GM12878 (cell line): ENCODE data around the gene WDFY3. TPM values are rescaled to one million over a fixed set of nuclear protein-coding genes. Genes with fewer than 3 reads are reported as not detected.

Experiments used
- ATAC-seq: fragments of 200-7000 bp; cut with Tn5 transposase; 3 replicates; pipeline ENCODE4 v1.9.1; 2020; ENCODE audit warnings: mild to moderate bottlenecking, moderate library complexity
- BruUV-seq: library from RNA; stranded (reverse); fragments of 400-500 nt; replicated peaks from 2 replicates; lab custom pipeline; 2021; lab: Mats Ljungman, UMichigan
- CTCF ChIA-PET: fragments of 300-600 bp; sonication (Branson Sonifier 250); formaldehyde crosslinking; extraction: SDS; loops from one replicate; lab custom pipeline; 2021; ENCODE audit warnings: inconsistent platforms; lab: Yijun Ruan, JAX
- POLR2A ChIA-PET: fragments of 350-600 bp; formaldehyde crosslinking; extraction: SDS; loops from one replicate; lab custom pipeline; 2021; ENCODE audit warnings: inconsistent platforms; lab: Charles Lee
- RAD21 ChIA-PET: fragments of 300-600 bp; sonication (Branson Sonifier 250); formaldehyde crosslinking; loops from one replicate; lab custom pipeline; 2023; ENCODE audit warnings: antibody characterized with exemption; ENCODE audit not compliant: unreplicated experiment; lab: Charles Lee
- SMC1A ChIA-PET: fragments of 300-600 bp; sonication (Branson Sonifier 250); formaldehyde crosslinking; loops from one replicate; lab custom pipeline; 2023; ENCODE audit not compliant: unreplicated experiment, uncharacterized antibody; lab: Charles Lee
- DNase-seq: peaks from one replicate; pipeline ENCODE4 v3.0.0-alpha.2; 2011; ENCODE audit warnings: low read depth, low spot score
- FAIRE-seq: peaks from 3 replicates; lab custom pipeline; 2011; peaks lifted over from hg19 to GRCh38; lab: Jason Lieb, UNC
- H2AFZ ChIP-seq: 2 replicates; pipeline ENCODE4 v1.6.0; 2011; ENCODE audit warnings: low read depth, low read length, control low read depth; ENCODE audit not compliant: control insufficient read depth
- H3K27ac ChIP-seq: 2 replicates; pipeline ENCODE4 v1.5.1; 2011; ENCODE audit warnings: control low read depth; ENCODE audit not compliant: control insufficient read depth, insufficient read depth
- H3K27me3 ChIP-seq, 2 experiments: replicated peaks in 1 of 2; 2 replicates each; pipeline versions ENCODE4 v1.6.0 to v1.6.1; 2011; ENCODE audit warnings: low read length in 1 of 2; ENCODE audit not compliant: control insufficient read depth in 2 of 2, insufficient read depth in 2 of 2
- H3K36me3 ChIP-seq, 2 experiments: 2 replicates each; pipeline ENCODE4 v1.5.1; 2011; ENCODE audit warnings: low read length in 1 of 2; ENCODE audit not compliant: control insufficient read depth in 2 of 2, insufficient read depth in 2 of 2
- H3K4me1 ChIP-seq: 2 replicates; pipeline ENCODE4 v1.6.1; 2011; ENCODE audit warnings: mild to moderate bottlenecking, low read length, moderate library complexity, mixed read lengths; ENCODE audit not compliant: control insufficient read depth, insufficient read depth
- H3K4me2 ChIP-seq: 2 replicates; pipeline ENCODE4 v1.6.0; 2011; ENCODE audit warnings: control low read depth; ENCODE audit not compliant: control insufficient read depth, insufficient read depth
- H3K4me3 ChIP-seq: fragments of 200-600 bp; sonication (generic); 2 replicates; pipeline ENCODE4 v1.5.1; 2016
- H3K79me2 ChIP-seq: 2 replicates; pipeline ENCODE4 v1.6.0; 2011; ENCODE audit warnings: low read length; ENCODE audit not compliant: control insufficient read depth, insufficient read depth
- H3K9ac ChIP-seq: 2 replicates; pipeline ENCODE4 v1.8.0; 2011; ENCODE audit warnings: low read length, control low read depth, mixed read lengths; ENCODE audit not compliant: control insufficient read depth, insufficient read depth
- H3K9me3 ChIP-seq: replicated peaks from 3 replicates; pipeline ENCODE4 v1.5.1; 2011; ENCODE audit warnings: mild to moderate bottlenecking, low read length; ENCODE audit not compliant: control insufficient read depth, insufficient read depth
- H4K20me1 ChIP-seq: 2 replicates; pipeline ENCODE4 v1.6.0; 2011; ENCODE audit not compliant: control insufficient read depth, insufficient read depth
- CHD4 ChIP-seq: fragments of 200-600 bp; sonication (generic); IDR thresholded peaks from 2 replicates; pipeline ENCODE4 v1.6.1; 2016; ENCODE audit warnings: mild to moderate bottlenecking
- CREM ChIP-seq: IDR thresholded peaks from 2 replicates; pipeline ENCODE4 v1.6.1; 2014; ENCODE audit warnings: antibody characterized with exemption, low read depth
- EP300 ChIP-seq, 2 experiments: fragments of 150-350 bp in 1 of 2; IDR thresholded peaks; 2 replicates each; pipeline ENCODE4 v1.6.1; 2011 to 2012; ENCODE audit warnings: low read depth in 2 of 2, low read length in 2 of 2, borderline replicate concordance in 1 of 2, improper control_type of control experiment in 1 of 2, inconsistent platforms in 1 of 2; ENCODE audit not compliant: control insufficient read depth in 1 of 2
- FOXM1 ChIP-seq: IDR thresholded peaks from 2 replicates; pipeline ENCODE4 v1.6.1; 2012; ENCODE audit warnings: low read depth, mild to moderate bottlenecking, inconsistent platforms, low read length, moderate library complexity
- HDGF ChIP-seq: fragments of 450-650 bp; IDR thresholded peaks from 2 replicates; pipeline ENCODE4 v1.6.1; 2016; ENCODE audit warnings: antibody characterized with exemption
- JUNB ChIP-seq: IDR thresholded peaks from 2 replicates; pipeline ENCODE4 v1.6.1; 2016; ENCODE audit warnings: antibody characterized with exemption, mild to moderate bottlenecking
- KDM1A ChIP-seq: fragments of 200-600 bp; sonication (generic); IDR thresholded peaks from 2 replicates; pipeline ENCODE4 v1.6.1; 2016; ENCODE audit warnings: borderline replicate concordance
- NFYA ChIP-seq: IDR thresholded peaks from 2 replicates; pipeline ENCODE4 v1.6.1; 2011; ENCODE audit warnings: low read depth, mild to moderate bottlenecking, low read length, improper control_type of control experiment, borderline replicate concordance
- NR2C1 ChIP-seq: fragments of 450-650 bp; IDR thresholded peaks from 2 replicates; pipeline ENCODE4 v1.6.1; 2017; ENCODE audit warnings: antibody characterized with exemption, mild to moderate bottlenecking, moderate library complexity
- PAX5 ChIP-seq: IDR thresholded peaks from 2 replicates; pipeline ENCODE4 v1.6.1; 2011; ENCODE audit warnings: low read depth, low read length, borderline replicate concordance
- POU2F2 ChIP-seq: IDR thresholded peaks from 3 replicates; pipeline ENCODE4 v1.6.1; 2011; ENCODE audit warnings: low read depth, mild to moderate bottlenecking, low read length, borderline replicate concordance
- RAD21 ChIP-seq: IDR thresholded peaks from 2 replicates; pipeline ENCODE4 v1.6.1; 2011; ENCODE audit warnings: mild to moderate bottlenecking, low read depth, low read length, moderate library complexity; ENCODE audit not compliant: insufficient read depth
- SMC3 ChIP-seq: IDR thresholded peaks from 2 replicates; pipeline ENCODE4 v1.6.1; 2011; ENCODE audit warnings: low read length, improper control_type of control experiment, borderline replicate concordance
- STAT3 ChIP-seq: IDR thresholded peaks from 2 replicates; pipeline ENCODE4 v1.6.1; 2011; ENCODE audit warnings: low read depth, low read length, improper control_type of control experiment
- ZZZ3 ChIP-seq: IDR thresholded peaks from 2 replicates; pipeline ENCODE4 v1.6.1; 2011; ENCODE audit warnings: low read depth; ENCODE audit not compliant: control insufficient read depth, insufficient read length
- WGBS: methylation state at CpG from one replicate; pipeline ENCODE4 v1.1.6; 2016; ENCODE audit warnings: low lambda C conversion rate; ENCODE audit not compliant: insufficient replicate concordance, insufficient coverage; ENCODE audit errors: missing lambda C conversion rate; 5-methylcytosine and 5-hydroxymethylcytosine counted together
- in situ Hi-C: fragments of 300-500 bp; cut with MboI; formaldehyde crosslinking; loops from 9 replicates; pipeline ENCODE4 v1.14.3; 2018; ENCODE audit warnings: mixed read lengths
- intact Hi-C: fragments of 100-400 bp; cut with micrococcal nuclease; formaldehyde crosslinking; loops from one replicate; pipeline ENCODE4 v1.14.2; 2022; ENCODE audit not compliant: unreplicated experiment
- polyA plus RNA-seq, 11 experiments: library from polyadenylated mRNA; depleted of rRNA in 4 of 11; unstranded in 6 of 11; stranded (reverse) in 5 of 11; fragments of >200 nt; fragmentation: Nextera tagmentation in 4 of 11; fragmentation: Illumina TruSeq in 1 of 11; extraction: Ambion mirVana in 4 of 11; extraction: Trizol in 1 of 11; gene quantifications; 1 replicate in 1 of 11; 2 replicates in 10 of 11; pipeline versions ENCODE4 v1.2.1 to v1.2.3, GENCODE V29; 2011 to 2016; ENCODE audit warnings: inconsistent platforms in 2 of 11, missing spikeins in 2 of 11, low read depth in 1 of 11
- total RNA-seq, 4 experiments: library from RNA; depleted of rRNA in 3 of 4; stranded (reverse); fragments of >200 nt in 3 of 4; fragmentation: Illumina TruSeq in 1 of 4; extraction: Trizol in 1 of 4; gene quantifications; 2 replicates each; pipeline versions ENCODE4 v1.2.1 to v1.2.3, GENCODE V29; 2013 to 2021
- TF ChIP-seq, protein P1 (sequence below): IDR thresholded peaks from 2 replicates; pipeline ENCODE4 v1.6.1; 2012; ENCODE audit warnings: low read length, inconsistent platforms
- TF ChIP-seq, protein P2 (sequence below): IDR thresholded peaks from 2 replicates; pipeline ENCODE4 v1.6.1; 2012; ENCODE audit warnings: low read depth, low read length, improper control_type of control experiment
- TF ChIP-seq, protein P3 (sequence below): fragments of 450-650 bp; IDR thresholded peaks from 2 replicates; pipeline ENCODE4 v1.6.1; 2016; ENCODE audit warnings: mild to moderate bottlenecking
- TF ChIP-seq, protein P4 (sequence below): IDR thresholded peaks from 2 replicates; pipeline ENCODE4 v1.6.1; 2012; ENCODE audit warnings: mild to moderate bottlenecking, low read depth, low read length

The WDFY3 gene
- total and polyA plus RNA-seq, 10 of the 15 experiments (the other 5 are each of a cell fraction or from before 2014, with no cell fraction given): 0.01 to 0.23 (median 0.12) TPM; not detected in 2

DNA sequence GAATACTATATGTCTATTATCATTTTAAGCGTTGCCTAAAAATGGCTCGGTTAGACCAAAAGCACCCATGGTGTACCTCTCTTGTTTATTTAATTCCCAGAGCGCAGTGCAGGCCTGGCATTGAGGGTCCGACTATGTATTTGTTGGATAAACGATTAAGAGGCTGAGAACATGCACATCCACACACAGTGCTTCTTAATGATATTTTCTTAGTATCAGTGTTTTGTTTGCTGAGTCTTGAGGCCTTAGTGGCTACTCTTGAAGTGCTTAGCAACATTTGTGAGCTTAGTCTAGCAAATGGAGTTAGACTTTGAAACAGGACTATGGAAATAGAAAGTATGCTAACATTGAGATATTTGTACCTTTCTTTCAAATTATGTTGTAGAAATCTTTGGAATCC is 339.8 kb downstream of the WDFY3 start:
- no peak for ATAC-seq
- in situ Hi-C loops (no loop called here), intact Hi-C loops (no loop called here)
- H4K20me1 ChIP-seq: no peaks in the 10 kb centered on the region
- H3K79me2 ChIP-seq: no peaks in the 10 kb centered on the region
- no peak overlapping the region for H3K27ac ChIP-seq
- TF ChIP-seq KDM1A (no peak), NFYA (no peak), EP300 (IDR thresholded peaks at IDR 0.05; ENCODE audit: borderline replicate concordance in 1 of 2, control insufficient read depth in 1 of 2, low read depth in 2 of 2, low read length in 2 of 2) (no peak), NR2C1 (no peak), HDGF (no peak), CREM (no peak), SMC3 (no peak), JUNB (no peak), STAT3 (no peak), CHD4 (no peak), ZZZ3 (no peak), PAX5 (no peak), RAD21 (no peak), POU2F2 (no peak), FOXM1 (no peak)
- TF ChIP-seq, protein P1, sequence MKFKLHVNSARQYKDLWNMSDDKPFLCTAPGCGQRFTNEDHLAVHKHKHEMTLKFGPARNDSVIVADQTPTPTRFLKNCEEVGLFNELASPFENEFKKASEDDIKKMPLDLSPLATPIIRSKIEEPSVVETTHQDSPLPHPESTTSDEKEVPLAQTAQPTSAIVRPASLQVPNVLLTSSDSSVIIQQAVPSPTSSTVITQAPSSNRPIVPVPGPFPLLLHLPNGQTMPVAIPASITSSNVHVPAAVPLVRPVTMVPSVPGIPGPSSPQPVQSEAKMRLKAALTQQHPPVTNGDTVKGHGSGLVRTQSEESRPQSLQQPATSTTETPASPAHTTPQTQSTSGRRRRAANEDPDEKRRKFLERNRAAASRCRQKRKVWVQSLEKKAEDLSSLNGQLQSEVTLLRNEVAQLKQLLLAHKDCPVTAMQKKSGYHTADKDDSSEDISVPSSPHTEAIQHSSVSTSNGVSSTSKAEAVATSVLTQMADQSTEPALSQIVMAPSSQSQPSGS: no peak
- TF ChIP-seq, protein P2, sequence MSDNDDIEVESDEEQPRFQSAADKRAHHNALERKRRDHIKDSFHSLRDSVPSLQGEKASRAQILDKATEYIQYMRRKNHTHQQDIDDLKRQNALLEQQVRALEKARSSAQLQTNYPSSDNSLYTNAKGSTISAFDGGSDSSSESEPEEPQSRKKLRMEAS: no peak
- TF ChIP-seq, protein P3, sequence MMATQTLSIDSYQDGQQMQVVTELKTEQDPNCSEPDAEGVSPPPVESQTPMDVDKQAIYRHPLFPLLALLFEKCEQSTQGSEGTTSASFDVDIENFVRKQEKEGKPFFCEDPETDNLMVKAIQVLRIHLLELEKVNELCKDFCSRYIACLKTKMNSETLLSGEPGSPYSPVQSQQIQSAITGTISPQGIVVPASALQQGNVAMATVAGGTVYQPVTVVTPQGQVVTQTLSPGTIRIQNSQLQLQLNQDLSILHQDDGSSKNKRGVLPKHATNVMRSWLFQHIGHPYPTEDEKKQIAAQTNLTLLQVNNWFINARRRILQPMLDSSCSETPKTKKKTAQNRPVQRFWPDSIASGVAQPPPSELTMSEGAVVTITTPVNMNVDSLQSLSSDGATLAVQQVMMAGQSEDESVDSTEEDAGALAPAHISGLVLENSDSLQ: no peak
- TF ChIP-seq, protein P4, sequence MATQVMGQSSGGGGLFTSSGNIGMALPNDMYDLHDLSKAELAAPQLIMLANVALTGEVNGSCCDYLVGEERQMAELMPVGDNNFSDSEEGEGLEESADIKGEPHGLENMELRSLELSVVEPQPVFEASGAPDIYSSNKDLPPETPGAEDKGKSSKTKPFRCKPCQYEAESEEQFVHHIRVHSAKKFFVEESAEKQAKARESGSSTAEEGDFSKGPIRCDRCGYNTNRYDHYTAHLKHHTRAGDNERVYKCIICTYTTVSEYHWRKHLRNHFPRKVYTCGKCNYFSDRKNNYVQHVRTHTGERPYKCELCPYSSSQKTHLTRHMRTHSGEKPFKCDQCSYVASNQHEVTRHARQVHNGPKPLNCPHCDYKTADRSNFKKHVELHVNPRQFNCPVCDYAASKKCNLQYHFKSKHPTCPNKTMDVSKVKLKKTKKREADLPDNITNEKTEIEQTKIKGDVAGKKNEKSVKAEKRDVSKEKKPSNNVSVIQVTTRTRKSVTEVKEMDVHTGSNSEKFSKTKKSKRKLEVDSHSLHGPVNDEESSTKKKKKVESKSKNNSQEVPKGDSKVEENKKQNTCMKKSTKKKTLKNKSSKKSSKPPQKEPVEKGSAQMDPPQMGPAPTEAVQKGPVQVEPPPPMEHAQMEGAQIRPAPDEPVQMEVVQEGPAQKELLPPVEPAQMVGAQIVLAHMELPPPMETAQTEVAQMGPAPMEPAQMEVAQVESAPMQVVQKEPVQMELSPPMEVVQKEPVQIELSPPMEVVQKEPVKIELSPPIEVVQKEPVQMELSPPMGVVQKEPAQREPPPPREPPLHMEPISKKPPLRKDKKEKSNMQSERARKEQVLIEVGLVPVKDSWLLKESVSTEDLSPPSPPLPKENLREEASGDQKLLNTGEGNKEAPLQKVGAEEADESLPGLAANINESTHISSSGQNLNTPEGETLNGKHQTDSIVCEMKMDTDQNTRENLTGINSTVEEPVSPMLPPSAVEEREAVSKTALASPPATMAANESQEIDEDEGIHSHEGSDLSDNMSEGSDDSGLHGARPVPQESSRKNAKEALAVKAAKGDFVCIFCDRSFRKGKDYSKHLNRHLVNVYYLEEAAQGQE: no peak
- ChIA-PET CTCF (no interaction called here), POLR2A (no interaction called here), SMC1A (interaction anchor here (1.4 kb wide), 1 partner anchor 14 kb away, joined by 3 read pairs; no protein-coding TSS in a partner anchor), RAD21 (no interaction called here)
- H3K4me1 ChIP-seq: no peaks in the 10 kb centered on the region
- no peaks in the 10 kb centered on the region for H3K36me3 ChIP-seq
- DNase-seq: no peak
- FAIRE-seq: no peak
- H3K9me3 ChIP-seq: no peaks in the 10 kb centered on the region
- H3K4me3 ChIP-seq: no peak overlapping the region
- WGBS: 17% methylated on average over 5 of the region's 5 CpGs
- no peak overlapping the region for H3K9ac ChIP-seq
- H3K27me3 ChIP-seq: no peaks in the 10 kb centered on the region
- no TSS peak for BruUV-seq
- H3K4me2 ChIP-seq: no peak overlapping the region
- H2AFZ ChIP-seq: no peak overlapping the region
